Colonic mucosa (tissue), 4 donors: ENCODE measurements around the gene ACVR1B. TPM values are rescaled to one million over a fixed set of nuclear protein-coding genes. Genes with fewer than 3 reads are reported as not detected.
A peak's percentile ranks its signal among the peaks of the same experiment; 100 is the strongest.

Experiments
- DNase-seq: peaks from one replicate; pipeline ENCODE4 v3.0.0-alpha.2; 2020
- H3K27ac ChIP-seq: fragments of 200-600 bp; one replicate; pipeline ENCODE4 v1.8.0; 2021
- H3K27me3 ChIP-seq: fragments of 200-600 bp; one replicate; pipeline ENCODE4 v1.8.0; 2021
- H3K36me3 ChIP-seq: fragments of 200-600 bp; one replicate; pipeline ENCODE4 v1.8.0; 2021
- H3K4me1 ChIP-seq: fragments of 200-600 bp; one replicate; pipeline ENCODE4 v1.8.0; 2021; ENCODE audit warnings: mild to moderate bottlenecking
- H3K4me3 ChIP-seq: fragments of 200-600 bp; one replicate; pipeline ENCODE4 v1.8.0; 2021
- H3K9ac ChIP-seq, 2 donors: one replicate each; pipeline ENCODE4 v1.7.0; 2013; ENCODE audit warnings: control low read depth in 2 of 2, low read depth in 2 of 2, low read length in 2 of 2
- H3K9me3 ChIP-seq: fragments of 200-600 bp; one replicate; pipeline ENCODE4 v1.8.0; 2021
- CTCF ChIP-seq: fragments of 200-600 bp; IDR thresholded peaks from one replicate; pipeline ENCODE4 v1.8.0; 2022; ENCODE audit warnings: antibody characterized with exemption, mild to moderate bottlenecking
- intact Hi-C: fragments of 100-400 bp; cut with DNase I; formaldehyde crosslinking; loops from one replicate; pipeline ENCODE4 v1.14.1; 2022
- total RNA-seq, 2 donors: library from RNA; stranded (reverse); fragmentation: NEBNext Ultra II Directional in 1 of 2; extraction: Animal tissue kit (Norgen Biotek cat#: 25700) in 1 of 2; gene quantifications; one replicate each; pipeline ENCODE4 v1.2.1, GENCODE V29; 2021
- donor health status: healthy.
- donor health status: DM: no; HTN: no; CAD: no.
- donor health status: DM: no; HTN: no; CAD: no.

ACVR1B gene
- total RNA-seq, 2 donors from 2014 or later = 56.0 to 63.0 TPM

GRCh38 chr12:51948066-51948465 lies 3.4 kb upstream of the ACVR1B start:
- no peak overlapping the region for H3K9ac ChIP-seq
- TF ChIP-seq CTCF = no peak
- intact Hi-C loops = no loop called here
- H3K27me3 ChIP-seq = no peaks in the 10 kb centered on the region
- H3K9me3 ChIP-seq = no peaks in the 10 kb centered on the region
- no peaks in the 10 kb centered on the region for H3K36me3 ChIP-seq
- no peak overlapping the region for H3K27ac ChIP-seq
- no peak overlapping the region for H3K4me3 ChIP-seq
- no peaks in the 10 kb centered on the region for H3K4me1 ChIP-seq
- DNase-seq = no peak

- intact Hi-C loops = no loop called here
- Histone ChIP-seq H3K4me1 (no peaks in the 10 kb centered on the region), H3K27me3 (no peaks in the 10 kb centered on the region), H3K27ac (no peak overlapping the region), H3K9me3 (no peaks in the 10 kb centered on the region), H3K4me3 (no peak overlapping the region), H3K36me3 (no peaks in the 10 kb centered on the region), H3K9ac (no peak overlapping the region)
- no peak for TF ChIP-seq CTCF
- no peak for DNase-seq
Observed at GRCh38 chr12:51949342-51950030, 2.0 kb upstream of the ACVR1B start.

GRCh38 chr12:51950682-51951198 lies 759 bp upstream of the ACVR1B start:
- intact Hi-C loops = no loop called here
- H3K4me1 ChIP-seq = peaks cover 9% of the 10 kb centered on the region
- no peaks in the 10 kb centered on the region for H3K9me3 ChIP-seq
- DNase-seq = no peak
- peak overlapping the region; percentile 39 for H3K4me3 ChIP-seq
- H3K27me3 ChIP-seq = no peaks in the 10 kb centered on the region
- H3K36me3 ChIP-seq = no peaks in the 10 kb centered on the region
- TF ChIP-seq CTCF = no peak
- peak overlapping the region; percentile 67 to 79 for H3K9ac ChIP-seq
- H3K27ac ChIP-seq = no peak overlapping the region

GRCh38 chr12:51951843-51952722 lies 584 bp downstream of the ACVR1B start:
- H3K9me3 ChIP-seq = no peaks in the 10 kb centered on the region
- no peak for TF ChIP-seq CTCF
- peak overlapping the region; percentile 81 to 100 for H3K9ac ChIP-seq
- peak; percentile 41 for DNase-seq
- intact Hi-C loops = no loop called here
- H3K36me3 ChIP-seq = no peaks in the 10 kb centered on the region
- H3K27ac ChIP-seq = peak overlapping the region; percentile 88
- H3K4me1 ChIP-seq = peaks cover 17% of the 10 kb centered on the region
- H3K4me3 ChIP-seq = peak overlapping the region; percentile 87
- no peaks in the 10 kb centered on the region for H3K27me3 ChIP-seq

- H3K9ac ChIP-seq = peak overlapping the region; percentile 62 to 100
- peak overlapping the region; percentile 88 for H3K27ac ChIP-seq
- no peaks in the 10 kb centered on the region for H3K9me3 ChIP-seq
- H3K4me3 ChIP-seq = peak overlapping the region; percentile 87
- peak; percentile 40 for DNase-seq
- no peaks in the 10 kb centered on the region for H3K36me3 ChIP-seq
- peaks cover 17% of the 10 kb centered on the region for H3K4me1 ChIP-seq
- intact Hi-C loops = no loop called here
- no peak for TF ChIP-seq CTCF
- H3K27me3 ChIP-seq = no peaks in the 10 kb centered on the region
Observed at GRCh38 chr12:51953089-51953488, 1.6 kb downstream of the ACVR1B start.
